PC-9 (cell line): ENCODE data around the gene COG4.

ENCODE experiments used
- EZH2 ChIP-seq: fragments of 200-600 bp; sonication (generic); IDR thresholded peaks from 2 replicates; pipeline ENCODE4 v1.8.0; 2017; ENCODE audit warnings: antibody characterized with exemption, low read depth
- TF ChIP-seq, protein P1 (sequence below): fragments of 200-600 bp; sonication (generic); conservative IDR thresholded peaks from 2 replicates; pipeline ENCODE4 v1.6.1; 2017; ENCODE audit warnings: mixed run types, antibody characterized with exemption, mild to moderate bottlenecking, moderate library complexity

DNA sequence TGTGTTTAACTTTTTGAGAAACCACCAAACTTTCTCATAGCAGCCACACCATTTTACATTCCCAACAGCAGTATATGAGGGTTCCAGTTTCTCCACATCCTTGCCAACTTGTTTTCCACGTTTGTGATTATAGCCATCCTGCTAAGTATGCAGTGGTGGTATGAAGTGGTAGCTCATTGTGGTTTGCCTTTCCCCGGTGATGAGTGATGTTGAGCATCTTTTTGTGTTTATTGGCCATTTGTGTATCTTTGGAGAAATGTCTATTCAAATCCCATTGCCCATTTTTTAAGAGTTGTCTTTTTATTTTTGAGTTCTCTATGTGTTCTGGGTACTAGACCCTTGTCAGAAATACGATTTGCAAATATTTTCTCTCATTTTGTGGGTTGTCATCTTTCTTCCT lies 17.6 kb upstream of the COG4 start:
- TF ChIP-seq, protein P1, sequence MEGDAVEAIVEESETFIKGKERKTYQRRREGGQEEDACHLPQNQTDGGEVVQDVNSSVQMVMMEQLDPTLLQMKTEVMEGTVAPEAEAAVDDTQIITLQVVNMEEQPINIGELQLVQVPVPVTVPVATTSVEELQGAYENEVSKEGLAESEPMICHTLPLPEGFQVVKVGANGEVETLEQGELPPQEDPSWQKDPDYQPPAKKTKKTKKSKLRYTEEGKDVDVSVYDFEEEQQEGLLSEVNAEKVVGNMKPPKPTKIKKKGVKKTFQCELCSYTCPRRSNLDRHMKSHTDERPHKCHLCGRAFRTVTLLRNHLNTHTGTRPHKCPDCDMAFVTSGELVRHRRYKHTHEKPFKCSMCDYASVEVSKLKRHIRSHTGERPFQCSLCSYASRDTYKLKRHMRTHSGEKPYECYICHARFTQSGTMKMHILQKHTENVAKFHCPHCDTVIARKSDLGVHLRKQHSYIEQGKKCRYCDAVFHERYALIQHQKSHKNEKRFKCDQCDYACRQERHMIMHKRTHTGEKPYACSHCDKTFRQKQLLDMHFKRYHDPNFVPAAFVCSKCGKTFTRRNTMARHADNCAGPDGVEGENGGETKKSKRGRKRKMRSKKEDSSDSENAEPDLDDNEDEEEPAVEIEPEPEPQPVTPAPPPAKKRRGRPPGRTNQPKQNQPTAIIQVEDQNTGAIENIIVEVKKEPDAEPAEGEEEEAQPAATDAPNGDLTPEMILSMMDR: no peak
- TF ChIP-seq EZH2: no peak
